T-helper 2 cell treated with Interferon-gamma antibody and Interleukin-4, amounts not matched to agents 5 μg/mL and 100 μg/mL, for 36 hours (primary cell): ENCODE results near the gene RAB17.

Source experiments
- DNase-seq: peaks from one replicate; pipeline ENCODE4 v3.0.0; 2021; ENCODE audit warnings: low spot score
- H3K27ac Mint-ChIP-seq: one replicate; pipeline ENCODE4 v1.8.0; 2021; ENCODE audit warnings: mild to moderate bottlenecking, mixed read lengths
- H3K27me3 Mint-ChIP-seq: one replicate; pipeline ENCODE4 v1.8.0; 2021; ENCODE audit warnings: low read depth, mixed read lengths
- H3K36me3 Mint-ChIP-seq: one replicate; pipeline ENCODE4 v1.8.0; 2021; ENCODE audit warnings: low read depth, mixed read lengths
- H3K4me1 Mint-ChIP-seq: one replicate; pipeline ENCODE4 v1.8.0; 2021; ENCODE audit warnings: low read depth, mixed read lengths
- H3K4me3 Mint-ChIP-seq: one replicate; pipeline ENCODE4 v1.8.0; 2022; ENCODE audit warnings: mild to moderate bottlenecking, moderate library complexity, mixed read lengths
- H3K9me3 Mint-ChIP-seq: one replicate; pipeline ENCODE4 v1.8.0; 2021; ENCODE audit warnings: mixed read lengths

Gene RAB17

GRCh38 chr2:237527766-237528165 is 62.8 kb downstream of the RAB17 start:
- Mint-ChIP-seq H3K4me1 (no peaks in the 10 kb centered on the region), H3K36me3 (no peaks in the 10 kb centered on the region), H3K27me3 (no peaks in the 10 kb centered on the region), H3K9me3 (no peaks in the 10 kb centered on the region), H3K27ac (no peak overlapping the region), H3K4me3 (no peak overlapping the region)
- DNase-seq: no peak

- no peaks in the 10 kb centered on the region for H3K36me3 Mint-ChIP-seq
- H3K4me1 Mint-ChIP-seq: no peaks in the 10 kb centered on the region
- H3K4me3 Mint-ChIP-seq: no peak overlapping the region
- no peaks in the 10 kb centered on the region for H3K9me3 Mint-ChIP-seq
- no peak overlapping the region for H3K27ac Mint-ChIP-seq
- DNase-seq: no peak
- no peaks in the 10 kb centered on the region for H3K27me3 Mint-ChIP-seq
These were observed 63.3 kb downstream of the RAB17 start for GRCh38 chr2:237527233-237527632.

- no peak overlapping the region for H3K4me3 Mint-ChIP-seq
- DNase-seq: no peak
- H3K9me3 Mint-ChIP-seq: no peaks in the 10 kb centered on the region
- no peaks in the 10 kb centered on the region for H3K4me1 Mint-ChIP-seq
- H3K36me3 Mint-ChIP-seq: no peaks in the 10 kb centered on the region
- no peak overlapping the region for H3K27ac Mint-ChIP-seq
- no peaks in the 10 kb centered on the region for H3K27me3 Mint-ChIP-seq
These were observed 64.9 kb downstream of the RAB17 start for GRCh38 chr2:237525559-237526157.

GRCh38 chr2:237524631-237525030 is 65.9 kb downstream of the RAB17 start:
- H3K27me3 Mint-ChIP-seq: no peaks in the 10 kb centered on the region
- no peaks in the 10 kb centered on the region for H3K9me3 Mint-ChIP-seq
- no peak overlapping the region for H3K4me3 Mint-ChIP-seq

More at GRCh38 chr2:237524631-237525030, 65.9 kb downstream of the RAB17 start:
- no peaks in the 10 kb centered on the region for H3K36me3 Mint-ChIP-seq
- DNase-seq: no peak
- H3K4me1 Mint-ChIP-seq: no peaks in the 10 kb centered on the region
- H3K27ac Mint-ChIP-seq: no peak overlapping the region
